Stomach (tissue), 9 donors: ENCODE measurements around the gene PIK3CB. TPM values are rescaled to one million over a fixed set of nuclear protein-coding genes. Genes with fewer than 3 reads are reported as not detected.
"Not testable (repeated sequence)": the region's sequence is repeated elsewhere in the genome, so short reads cannot be mapped to it uniquely, and the experiment has no call there.

ENCODE experiments used
- DNase-seq, 2 donors: peaks; one replicate each; pipeline versions ENCODE4 v3.0.0 to v3.0.0-alpha.2; 2013 to 2019
- H3K27ac ChIP-seq, 5 donors: fragments of 200-600 bp in 4 of 5; sonication (generic) in 4 of 5; one replicate each; pipeline ENCODE4 v1.5.1; 2013 to 2019; ENCODE audit warnings: mild to moderate bottlenecking in 1 of 5, moderate library complexity in 1 of 5
- H3K27me3 ChIP-seq, 3 donors: fragments of 200-600 bp; sonication (generic); one replicate each; pipeline ENCODE4 v1.5.1; 2017 to 2019; ENCODE audit warnings: mixed run types in 1 of 3
- H3K36me3 ChIP-seq, 4 donors: fragments of 200-600 bp; sonication (generic); 1 replicate in 3 of 4; 2 replicates in 1 of 4; pipeline ENCODE4 v1.5.1; 2016 to 2019
- H3K4me1 ChIP-seq, 4 donors: fragments of 200-600 bp; sonication (generic); one replicate each; pipeline ENCODE4 v1.5.1; 2016 to 2019
- H3K4me3 ChIP-seq, 4 donors: fragments of 200-600 bp; sonication (generic) in 3 of 4; one replicate each; pipeline ENCODE4 v1.5.1; 2016 to 2019; ENCODE audit warnings: mild to moderate bottlenecking in 1 of 4
- H3K9me3 ChIP-seq, 4 donors: fragments of 200-600 bp; sonication (generic); one replicate each; pipeline ENCODE4 v1.5.1; 2016 to 2019
- EP300 ChIP-seq: sonication (generic); formaldehyde crosslinking; IDR thresholded peaks from one replicate; pipeline ENCODE4 v1.6.1; 2017; ENCODE audit warnings: antibody characterized with exemption
- POLR2A ChIP-seq, 4 donors: fragments of 450-650 bp; IDR thresholded peaks; one replicate each; pipeline ENCODE4 v1.6.1; 2016; ENCODE audit warnings: antibody characterized with exemption in 4 of 4, control low read depth in 2 of 4, mild to moderate bottlenecking in 1 of 4, moderate library complexity in 1 of 4
- POLR2AphosphoS5 ChIP-seq, 3 donors: sonication (generic); formaldehyde crosslinking; IDR thresholded peaks; one replicate each; pipeline ENCODE4 v1.6.1; 2016; ENCODE audit warnings: antibody characterized with exemption in 3 of 3
- WGBS, 5 donors: extraction: QIAGEN DNeasy Blood & Tissue Kit in 3 of 5; methylation state at CpG; one replicate each; pipeline versions ENCODE4 v1.1.5 to v1.1.7; 2013 to 2018; 5-methylcytosine and 5-hydroxymethylcytosine counted together
- intact Hi-C: fragments of 100-400 bp; cut with DNase I; formaldehyde crosslinking; loops from one replicate; pipeline ENCODE4 v1.15.1; 2023; ENCODE audit warnings: low total_unique reads
- polyA plus RNA-seq, 3 donors: library from polyadenylated mRNA; stranded (reverse); fragments of 200-250 nt; gene quantifications; one replicate each; pipeline ENCODE4 v1.2.3, GENCODE V29; 2013
- total RNA-seq, 5 donors: library from RNA; depleted of rRNA; stranded (reverse); fragments of >200 nt; gene quantifications; one replicate each; pipeline versions ENCODE4 v1.1.0 to v1.2.3, GENCODE V29; 2014 to 2016
- TF ChIP-seq, protein P1 (sequence below), 7 experiments: fragments of 450-650 bp in 4 of 7; fragments of 200-600 bp in 3 of 7; sonication (generic) in 3 of 7; IDR thresholded peaks; one replicate each; pipeline ENCODE4 v1.5.1; 2016 to 2019; ENCODE audit warnings: antibody characterized with exemption in 7 of 7, control low read depth in 2 of 7, mild to moderate bottlenecking in 1 of 7
- donor health status: healthy with polysubstance abuse.
- donor health status: Bipolar disorder and iron deficiency.
- donor health status: healthy.

Gene PIK3CB
- total and polyA plus RNA-seq, 8 donors = 2.9 to 43.7 (median 9.2) TPM

DNA sequence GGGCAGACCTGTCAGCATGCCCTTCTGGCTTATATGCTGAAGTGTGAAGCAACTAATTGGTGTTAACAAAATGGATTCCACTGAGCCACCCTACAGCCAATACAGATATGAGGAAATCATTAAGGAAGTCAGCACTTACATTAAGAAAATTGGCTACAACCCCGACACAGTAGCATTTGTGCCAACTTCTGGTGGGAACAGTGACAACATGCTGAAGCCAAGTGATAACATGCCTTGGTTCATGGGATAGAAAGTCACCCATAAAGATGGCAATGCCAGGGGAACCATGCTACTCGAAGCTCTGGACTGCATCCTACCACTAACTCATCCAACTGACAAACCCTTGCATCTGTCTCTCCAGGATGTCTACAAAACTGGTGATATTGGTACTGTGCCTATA is 9.4 kb downstream of the PIK3CB start:
- intact Hi-C loops = no loop called here
- DNase-seq = no peak
- no peak overlapping the region for H3K27ac ChIP-seq
- 41 to 75% (median 58%) methylated on average over 2 of the region's 2 CpGs for WGBS, 5 donors
- no peak overlapping the region for H3K4me3 ChIP-seq
- H3K36me3 ChIP-seq = peaks cover 0 to 9% (median 6%) of the 10 kb centered on the region in 4 donors
- H3K4me1 ChIP-seq = peaks cover 0 to 27% (median 14%) of the 10 kb centered on the region in 4 donors
- no peaks in the 10 kb centered on the region for H3K27me3 ChIP-seq
- TF ChIP-seq POLR2A (IDR thresholded peaks at IDR 0.05) = no peak
- TF ChIP-seq, protein P1, sequence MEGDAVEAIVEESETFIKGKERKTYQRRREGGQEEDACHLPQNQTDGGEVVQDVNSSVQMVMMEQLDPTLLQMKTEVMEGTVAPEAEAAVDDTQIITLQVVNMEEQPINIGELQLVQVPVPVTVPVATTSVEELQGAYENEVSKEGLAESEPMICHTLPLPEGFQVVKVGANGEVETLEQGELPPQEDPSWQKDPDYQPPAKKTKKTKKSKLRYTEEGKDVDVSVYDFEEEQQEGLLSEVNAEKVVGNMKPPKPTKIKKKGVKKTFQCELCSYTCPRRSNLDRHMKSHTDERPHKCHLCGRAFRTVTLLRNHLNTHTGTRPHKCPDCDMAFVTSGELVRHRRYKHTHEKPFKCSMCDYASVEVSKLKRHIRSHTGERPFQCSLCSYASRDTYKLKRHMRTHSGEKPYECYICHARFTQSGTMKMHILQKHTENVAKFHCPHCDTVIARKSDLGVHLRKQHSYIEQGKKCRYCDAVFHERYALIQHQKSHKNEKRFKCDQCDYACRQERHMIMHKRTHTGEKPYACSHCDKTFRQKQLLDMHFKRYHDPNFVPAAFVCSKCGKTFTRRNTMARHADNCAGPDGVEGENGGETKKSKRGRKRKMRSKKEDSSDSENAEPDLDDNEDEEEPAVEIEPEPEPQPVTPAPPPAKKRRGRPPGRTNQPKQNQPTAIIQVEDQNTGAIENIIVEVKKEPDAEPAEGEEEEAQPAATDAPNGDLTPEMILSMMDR (IDR thresholded peaks at IDR 0.05) = no peak
- no peak for TF ChIP-seq EP300
- TF ChIP-seq POLR2AphosphoS5 (IDR thresholded peaks at IDR 0.05) = no peak
- H3K9me3 ChIP-seq = no peaks in the 10 kb centered on the region

DNA sequence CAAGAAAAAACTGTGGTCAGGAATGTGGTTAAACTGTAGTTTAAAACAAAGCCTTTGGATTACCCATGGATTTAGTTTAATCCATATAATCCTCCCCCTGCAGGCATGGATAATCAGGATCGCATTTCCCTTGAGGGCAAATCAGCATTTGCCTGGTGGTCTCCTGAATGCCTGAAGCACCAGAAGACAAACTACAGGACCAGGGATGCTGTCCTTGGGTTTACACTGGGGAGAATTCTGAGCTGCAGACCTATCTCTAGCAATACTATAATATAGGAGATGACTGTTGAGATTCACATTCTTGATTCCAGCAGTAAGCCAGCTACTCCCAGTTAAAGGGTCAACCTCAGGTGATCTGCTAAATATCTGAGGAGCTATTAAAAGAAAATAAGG is 10.6 kb downstream of the PIK3CB start:
- no peak for DNase-seq
- peaks cover 0 to 9% (median 6%) of the 10 kb centered on the region in 4 donors for H3K36me3 ChIP-seq
- WGBS, 5 donors = 64 to 87% (median 77%) methylated on average over 1 of the region's 1 CpG
- H3K27me3 ChIP-seq = no peaks in the 10 kb centered on the region
- no peak overlapping the region for H3K4me3 ChIP-seq
- TF ChIP-seq EP300 = no peak
- TF ChIP-seq, protein P1 (IDR thresholded peaks at IDR 0.05) = no peak
- TF ChIP-seq POLR2AphosphoS5 (IDR thresholded peaks at IDR 0.05) = no peak
- TF ChIP-seq POLR2A (IDR thresholded peaks at IDR 0.05) = no peak
- H3K27ac ChIP-seq = no peak overlapping the region
- no peaks in the 10 kb centered on the region for H3K9me3 ChIP-seq
- intact Hi-C loops = no loop called here
- peaks cover 0 to 27% (median 12%) of the 10 kb centered on the region in 4 donors for H3K4me1 ChIP-seq

DNA sequence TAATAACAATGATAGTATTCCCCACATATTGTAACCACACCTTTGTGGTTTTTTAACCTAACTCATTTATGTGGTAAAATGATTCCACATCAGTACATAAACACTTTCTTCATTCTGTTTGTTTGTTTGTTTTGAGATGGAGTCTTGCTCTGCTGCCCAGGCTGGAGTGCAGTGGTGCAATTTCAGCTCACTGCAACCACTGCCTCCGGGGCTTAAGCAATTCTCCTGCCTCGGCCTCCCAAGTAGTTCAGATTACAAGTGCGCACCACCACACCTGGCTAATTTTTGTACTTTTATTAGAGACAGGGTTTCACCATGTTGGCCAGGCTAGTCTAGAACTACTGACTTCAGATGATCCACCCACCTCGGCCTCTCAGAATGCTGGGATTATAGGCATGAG is 14.3 kb downstream of the PIK3CB start:
- WGBS, 5 donors = 91 to 99% (median 98%) methylated on average over 4 of the region's 4 CpGs
- not testable (repeated sequence) for H3K4me3 ChIP-seq

DNA sequence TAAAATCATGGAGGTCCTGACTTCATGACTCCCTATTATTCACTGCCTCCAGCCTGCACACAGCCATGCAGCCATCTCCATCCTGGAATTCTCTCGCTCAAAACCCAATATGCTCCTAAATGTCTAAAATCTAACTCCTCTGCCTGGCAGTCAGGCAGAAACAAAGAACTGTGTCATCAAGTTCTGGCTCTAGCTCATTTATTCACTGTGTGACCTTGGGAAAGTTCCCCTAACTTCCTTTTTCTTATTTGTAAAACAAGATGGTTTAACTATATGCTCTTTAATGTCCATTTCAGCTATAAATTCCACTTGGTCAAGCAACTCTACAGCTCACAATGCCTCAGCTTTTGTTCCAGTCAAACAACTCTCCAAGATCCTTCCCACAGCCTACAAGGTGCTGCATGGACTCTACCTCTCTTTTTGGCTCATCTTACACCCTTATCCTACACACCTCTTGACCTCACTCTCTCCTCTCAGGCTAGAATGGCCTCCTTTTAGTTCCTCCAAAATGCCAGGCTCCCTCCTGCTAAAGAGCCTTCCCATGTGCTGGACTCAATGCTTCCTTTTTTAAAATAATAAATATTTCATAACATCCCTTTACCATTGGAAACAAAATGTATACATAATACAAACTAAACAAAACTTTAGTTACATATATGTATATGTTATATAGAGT is 16.4 kb downstream of the PIK3CB start:
- Histone ChIP-seq H3K27ac (peak overlapping the region in 2 of 5 donors; percentile 21 to 26), H3K4me1 (peaks cover 0 to 26% (median 10%) of the 10 kb centered on the region in 4 donors), H3K27me3 (no peaks in the 10 kb centered on the region), H3K9me3 (no peaks in the 10 kb centered on the region), H3K4me3 (no peak overlapping the region), H3K36me3 (no peaks in the 10 kb centered on the region)
- DNase-seq = no peak
- intact Hi-C loops = no loop called here
- no peak for TF ChIP-seq POLR2A (IDR thresholded peaks at IDR 0.05)
- no peak for TF ChIP-seq EP300
- TF ChIP-seq, protein P1 (IDR thresholded peaks at IDR 0.05) = no peak
- no peak for TF ChIP-seq POLR2AphosphoS5 (IDR thresholded peaks at IDR 0.05)
- 95 to 100% (median 95%) methylated on average over 1 of the region's 1 CpG for WGBS, 5 donors

More for the DNA sequence above, 14.3 kb downstream of the PIK3CB start:
- H3K27ac ChIP-seq, H3K9me3 ChIP-seq, H3K27me3 ChIP-seq, H3K36me3 ChIP-seq, intact Hi-C loops, DNase-seq: not testable (repeated sequence)
- H3K4me1 ChIP-seq = peaks cover 5 to 44% (median 16%) of the 10 kb centered on the region in 4 donors

DNA sequence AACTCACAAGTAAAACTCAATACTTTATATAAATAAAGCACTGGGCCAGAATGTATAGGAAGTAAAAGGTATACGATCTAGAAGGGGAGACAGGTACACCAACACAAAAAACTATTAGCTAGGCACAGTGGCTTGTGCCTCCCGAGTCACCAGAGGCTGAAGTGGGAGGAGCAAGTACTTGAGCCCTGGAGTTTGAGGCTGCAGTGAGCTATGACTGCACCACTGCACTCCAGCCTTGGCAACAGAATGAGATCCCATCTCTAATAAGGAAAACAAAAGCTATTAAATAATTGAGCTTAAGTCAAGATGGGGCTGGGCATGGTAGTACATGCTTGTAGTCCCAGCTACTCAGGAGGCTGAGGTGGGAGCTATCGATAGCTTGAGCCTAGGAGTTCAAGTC is 17.0 kb downstream of the PIK3CB start:
- no peak for DNase-seq
- Histone ChIP-seq H3K27me3 (no peaks in the 10 kb centered on the region), H3K4me3 (no peak overlapping the region), H3K9me3 (no peaks in the 10 kb centered on the region), H3K27ac (peak overlapping the region in 2 of 5 donors; percentile 21 to 26), H3K4me1 (peaks cover 0 to 22% (median 10%) of the 10 kb centered on the region in 4 donors), H3K36me3 (no peaks in the 10 kb centered on the region)
- intact Hi-C loops = no loop called here
- WGBS, 5 donors = 77 to 90% (median 85%) methylated on average over 3 of the region's 3 CpGs
- TF ChIP-seq, protein P1 (IDR thresholded peaks at IDR 0.05) = no peak
- TF ChIP-seq EP300 = no peak
- no peak for TF ChIP-seq POLR2A (IDR thresholded peaks at IDR 0.05)
- no peak for TF ChIP-seq POLR2AphosphoS5 (IDR thresholded peaks at IDR 0.05)
